HepG2 (cell line): ENCODE data around the gene KLF16. TPM values are rescaled to one million over a fixed set of nuclear protein-coding genes. Genes with fewer than 3 reads are reported as not detected.
A peak's percentile ranks its signal among the peaks of the same experiment; 100 is the strongest.

Experiments
- ATAC-seq: fragments of 200-7000 bp; cut with Tn5 transposase; 3 replicates; pipeline ENCODE4 v1.9.1; 2020; ENCODE audit warnings: mild to moderate bottlenecking, moderate library complexity
- BruUV-seq: library from RNA; stranded (reverse); fragments of 400-500 nt; replicated peaks from 2 replicates; lab custom pipeline; 2021; lab: Mats Ljungman, UMichigan
- CTCF ChIA-PET: fragments of 300-600 bp; formaldehyde crosslinking; extraction: SDS; loops from one replicate; lab custom pipeline; 2021; ENCODE audit warnings: low total read pairs, inconsistent platforms, low intra/inter-chr PET ratio; lab: Yijun Ruan, JAX
- POLR2A ChIA-PET: fragments of 350-600 bp; sonication (Branson Sonifier 250); formaldehyde crosslinking; loops from one replicate; lab custom pipeline; 2020; ENCODE audit warnings: antibody characterized with exemption, inconsistent platforms; lab: Yijun Ruan, JAX
- DNase-seq: peaks from one replicate; pipeline ENCODE4 v3.0.0-alpha.2; 2015; ENCODE audit warnings: low spot score
- FAIRE-seq: peaks from 3 replicates; lab custom pipeline; 2011; peaks lifted over from hg19 to GRCh38; lab: Jason Lieb, UNC
- H2AFZ ChIP-seq: one replicate; pipeline ENCODE4 v1.6.1; 2011; ENCODE audit warnings: low read length, inconsistent platforms
- H3K27ac ChIP-seq: fragments of 300-600 bp; 3 replicates; pipeline ENCODE4 v1.8.0; 2011; ENCODE audit warnings: mixed run types, mild to moderate bottlenecking, mixed read lengths, low read length, inconsistent platforms; ENCODE audit not compliant: insufficient read depth; ENCODE audit errors: extremely low read length
- H3K27me3 ChIP-seq, 2 experiments: fragments of 200-600 bp in 1 of 2; 2 replicates in 1 of 2; 3 replicates in 1 of 2; pipeline versions ENCODE4 v1.6.0 to v1.8.0; 2011; ENCODE audit warnings: low read length in 2 of 2, mild to moderate bottlenecking in 2 of 2, moderate library complexity in 2 of 2, inconsistent platforms in 1 of 2; ENCODE audit not compliant: insufficient read depth in 2 of 2, control insufficient read depth in 1 of 2
- H3K36me3 ChIP-seq, 2 experiments: fragments of 200-600 bp in 1 of 2; replicated peaks in 1 of 2; 2 replicates in 1 of 2; 3 replicates in 1 of 2; pipeline versions ENCODE4 v1.5.1 to v1.8.0; 2011; ENCODE audit warnings: low read length in 2 of 2, inconsistent platforms in 1 of 2; ENCODE audit not compliant: insufficient read depth in 2 of 2, control insufficient read depth in 1 of 2
- H3K4me1 ChIP-seq: 2 replicates; pipeline ENCODE4 v1.5.1; 2012; ENCODE audit warnings: low read length, inconsistent platforms; ENCODE audit not compliant: insufficient read depth
- H3K4me2 ChIP-seq: 2 replicates; pipeline ENCODE4 v1.6.0; 2011; ENCODE audit warnings: low read depth, low read length, inconsistent platforms
- H3K4me3 ChIP-seq, 3 experiments: fragments of 200-600 bp in 1 of 3; sonication (generic), shearing (Covaris generic) in 1 of 3; replicated peaks in 1 of 3; 2 replicates each; pipeline ENCODE4 v1.5.1; 2011 to 2016; ENCODE audit warnings: low read length in 3 of 3, inconsistent platforms in 2 of 3, low read depth in 2 of 3, mild to moderate bottlenecking in 2 of 3, control low read depth in 1 of 3, mixed read lengths in 1 of 3; ENCODE audit not compliant: insufficient read depth in 1 of 3
- H3K79me2 ChIP-seq: one replicate; pipeline ENCODE4 v1.6.1; 2011; ENCODE audit warnings: low read length, inconsistent platforms; ENCODE audit not compliant: insufficient read depth
- H3K9ac ChIP-seq: 2 replicates; pipeline ENCODE4 v1.6.0; 2011; ENCODE audit warnings: mild to moderate bottlenecking, low read depth, low read length, inconsistent platforms; ENCODE audit not compliant: insufficient read depth
- H3K9me3 ChIP-seq: 2 replicates; pipeline ENCODE4 v1.5.1; 2012; ENCODE audit warnings: mild to moderate bottlenecking, low read length
- H4K20me1 ChIP-seq: 2 replicates; pipeline ENCODE4 v1.6.0; 2011; ENCODE audit warnings: inconsistent platforms, mild to moderate bottlenecking, low read length, moderate library complexity; ENCODE audit not compliant: insufficient read depth
- CEBPG ChIP-seq: IDR thresholded peaks from 2 replicates; pipeline ENCODE4 v1.6.1; 2016
- CHD4 ChIP-seq: fragments of 200-600 bp; sonication (generic); IDR thresholded peaks from 2 replicates; pipeline ENCODE4 v1.7.0; 2017; ENCODE audit warnings: mild to moderate bottlenecking, low read length, borderline replicate concordance
- HCFC1 ChIP-seq: fragments of 150-350 bp; IDR thresholded peaks from 2 replicates; pipeline ENCODE4 v1.6.1; 2014; ENCODE audit warnings: low read depth, low read length
- RCOR2 ChIP-seq: IDR thresholded peaks from 2 replicates; pipeline ENCODE4 v1.6.1; 2016; ENCODE audit warnings: missing biosample characterization, missing genetic modification reagents
- TBX2 ChIP-seq: sonication (generic); formaldehyde crosslinking; IDR thresholded peaks from 2 replicates; pipeline ENCODE4 v1.5.0; 2020; ENCODE audit warnings: missing genetic modification reagents, mild to moderate bottlenecking, borderline replicate concordance
- ZNF20 ChIP-seq: sonication (generic); formaldehyde crosslinking; IDR thresholded peaks from 2 replicates; pipeline ENCODE4 v1.4.0; 2020; ENCODE audit warnings: mild to moderate bottlenecking, moderate library complexity, missing genetic modification reagents
- ZNF749 ChIP-seq: sonication (generic); formaldehyde crosslinking; IDR thresholded peaks from 2 replicates; pipeline ENCODE4 v1.8.0; 2022; ENCODE audit warnings: mild to moderate bottlenecking, missing genetic modification reagents, moderate library complexity, borderline replicate concordance
- ZUFSP ChIP-seq: sonication (generic); formaldehyde crosslinking; IDR thresholded peaks from 2 replicates; pipeline ENCODE4 v1.9.0; 2021; ENCODE audit warnings: missing genetic modification reagents, mild to moderate bottlenecking, borderline replicate concordance
- WGBS: methylation state at CpG from one replicate; pipeline ENCODE4 v1.1.6; 2017; ENCODE audit warnings: low lambda C conversion rate; 5-methylcytosine and 5-hydroxymethylcytosine counted together
- in situ Hi-C: cut with HindIII; loops from 2 replicates; pipeline ENCODE4 v1.10.0; 2017; ENCODE audit warnings: low pct_unique_long_range_greater_than_20kb; ENCODE audit not compliant: extremely low pct_ligation_motif_present
- intact Hi-C: fragments of 100-400 bp; cut with micrococcal nuclease; formaldehyde crosslinking; loops from one replicate; pipeline ENCODE4 v1.10.0; 2022; ENCODE audit not compliant: unreplicated experiment
- polyA plus RNA-seq, 8 experiments: library from polyadenylated mRNA; depleted of rRNA in 3 of 8; stranded (reverse) in 7 of 8; unstranded in 1 of 8; fragments of >200 nt; fragmentation: Illumina TruSeq in 4 of 8; extraction: Trizol in 4 of 8; gene quantifications; 2 replicates each; pipeline versions ENCODE4 v1.2.1 to v1.2.3, GENCODE V29; 2011 to 2016; ENCODE audit warnings: low read depth in 4 of 8, missing spikeins in 1 of 8, mixed read lengths in 1 of 8; ENCODE audit not compliant: insufficient read depth in 1 of 8
- total RNA-seq, 5 experiments: library from RNA; depleted of rRNA; stranded (reverse); fragments of >200 nt; fragmentation: Illumina TruSeq; extraction: Trizol; gene quantifications; 2 replicates each; pipeline ENCODE4 v1.2.3, GENCODE V29; 2016; ENCODE audit warnings: low read depth in 1 of 5
- TF ChIP-seq, protein P1 (sequence below): sonication (generic); formaldehyde crosslinking; IDR thresholded peaks from 2 replicates; pipeline ENCODE4 v1.5.0; 2020; ENCODE audit warnings: mild to moderate bottlenecking, missing genetic modification reagents, borderline replicate concordance

Gene KLF16
- total and polyA plus RNA-seq, 2 of the 13 experiments (the other 11 are each of a cell fraction or from before 2014, with no cell fraction given), result 3.5 to 6.7 TPM

- Histone ChIP-seq H3K4me1 (peaks cover 69% of the 10 kb centered on the region), H3K36me3 (peaks cover 0 to 1% of the 10 kb centered on the region in 2 experiments; a peak in 2 of 5 replicates), H3K27ac (peak overlapping the region; percentile 58), H3K9ac (peak overlapping the region; percentile 70), H3K79me2 (peaks cover 50% of the 10 kb centered on the region), H3K4me2 (peak overlapping the region; percentile 81), H3K27me3 (no peaks in the 10 kb centered on the region), H4K20me1 (peaks cover 6% of the 10 kb centered on the region; the same call in 1 of the 2 replicates), H2AFZ (no peak overlapping the region), H3K9me3 (no peaks in the 10 kb centered on the region), H3K4me3 (peak overlapping the region; percentile 57 to 82 (median 69))
- FAIRE-seq, result peak; percentile 18
- CTCF ChIA-PET, result no interaction called here
- no peak for DNase-seq
- intact Hi-C loops, result loop anchor here (1.0 kb wide), 1 partner anchor 22 kb away; no protein-coding TSS in a partner anchor
- in situ Hi-C loops, result no loop called here
- 32% methylated on average over 9 of the region's 10 CpGs for WGBS
- no TSS peak for BruUV-seq
- no peak for ATAC-seq
- POLR2A ChIA-PET, result interaction anchor here (0.7 to 3.5 kb wide), 3 partner anchors 9 to 144 kb away, joined by 3 to 14 read pairs (median 3); no protein-coding TSS in a partner anchor
- TF ChIP-seq RCOR2 (CRISPR knock-in tag), result peak; percentile 42; the same call in 1 of the 2 replicates
- no peak for TF ChIP-seq ZUFSP (CRISPR knock-in tag)
- TF ChIP-seq ZNF20 (CRISPR knock-in tag), result no peak
- no peak for TF ChIP-seq CEBPG (CRISPR knock-in tag)
- no peak for TF ChIP-seq TBX2 (CRISPR knock-in tag)
- 0 out of 2 replicates have a peak, but pooled peaks have one; percentile 50 for TF ChIP-seq CHD4
- TF ChIP-seq, protein P1, sequence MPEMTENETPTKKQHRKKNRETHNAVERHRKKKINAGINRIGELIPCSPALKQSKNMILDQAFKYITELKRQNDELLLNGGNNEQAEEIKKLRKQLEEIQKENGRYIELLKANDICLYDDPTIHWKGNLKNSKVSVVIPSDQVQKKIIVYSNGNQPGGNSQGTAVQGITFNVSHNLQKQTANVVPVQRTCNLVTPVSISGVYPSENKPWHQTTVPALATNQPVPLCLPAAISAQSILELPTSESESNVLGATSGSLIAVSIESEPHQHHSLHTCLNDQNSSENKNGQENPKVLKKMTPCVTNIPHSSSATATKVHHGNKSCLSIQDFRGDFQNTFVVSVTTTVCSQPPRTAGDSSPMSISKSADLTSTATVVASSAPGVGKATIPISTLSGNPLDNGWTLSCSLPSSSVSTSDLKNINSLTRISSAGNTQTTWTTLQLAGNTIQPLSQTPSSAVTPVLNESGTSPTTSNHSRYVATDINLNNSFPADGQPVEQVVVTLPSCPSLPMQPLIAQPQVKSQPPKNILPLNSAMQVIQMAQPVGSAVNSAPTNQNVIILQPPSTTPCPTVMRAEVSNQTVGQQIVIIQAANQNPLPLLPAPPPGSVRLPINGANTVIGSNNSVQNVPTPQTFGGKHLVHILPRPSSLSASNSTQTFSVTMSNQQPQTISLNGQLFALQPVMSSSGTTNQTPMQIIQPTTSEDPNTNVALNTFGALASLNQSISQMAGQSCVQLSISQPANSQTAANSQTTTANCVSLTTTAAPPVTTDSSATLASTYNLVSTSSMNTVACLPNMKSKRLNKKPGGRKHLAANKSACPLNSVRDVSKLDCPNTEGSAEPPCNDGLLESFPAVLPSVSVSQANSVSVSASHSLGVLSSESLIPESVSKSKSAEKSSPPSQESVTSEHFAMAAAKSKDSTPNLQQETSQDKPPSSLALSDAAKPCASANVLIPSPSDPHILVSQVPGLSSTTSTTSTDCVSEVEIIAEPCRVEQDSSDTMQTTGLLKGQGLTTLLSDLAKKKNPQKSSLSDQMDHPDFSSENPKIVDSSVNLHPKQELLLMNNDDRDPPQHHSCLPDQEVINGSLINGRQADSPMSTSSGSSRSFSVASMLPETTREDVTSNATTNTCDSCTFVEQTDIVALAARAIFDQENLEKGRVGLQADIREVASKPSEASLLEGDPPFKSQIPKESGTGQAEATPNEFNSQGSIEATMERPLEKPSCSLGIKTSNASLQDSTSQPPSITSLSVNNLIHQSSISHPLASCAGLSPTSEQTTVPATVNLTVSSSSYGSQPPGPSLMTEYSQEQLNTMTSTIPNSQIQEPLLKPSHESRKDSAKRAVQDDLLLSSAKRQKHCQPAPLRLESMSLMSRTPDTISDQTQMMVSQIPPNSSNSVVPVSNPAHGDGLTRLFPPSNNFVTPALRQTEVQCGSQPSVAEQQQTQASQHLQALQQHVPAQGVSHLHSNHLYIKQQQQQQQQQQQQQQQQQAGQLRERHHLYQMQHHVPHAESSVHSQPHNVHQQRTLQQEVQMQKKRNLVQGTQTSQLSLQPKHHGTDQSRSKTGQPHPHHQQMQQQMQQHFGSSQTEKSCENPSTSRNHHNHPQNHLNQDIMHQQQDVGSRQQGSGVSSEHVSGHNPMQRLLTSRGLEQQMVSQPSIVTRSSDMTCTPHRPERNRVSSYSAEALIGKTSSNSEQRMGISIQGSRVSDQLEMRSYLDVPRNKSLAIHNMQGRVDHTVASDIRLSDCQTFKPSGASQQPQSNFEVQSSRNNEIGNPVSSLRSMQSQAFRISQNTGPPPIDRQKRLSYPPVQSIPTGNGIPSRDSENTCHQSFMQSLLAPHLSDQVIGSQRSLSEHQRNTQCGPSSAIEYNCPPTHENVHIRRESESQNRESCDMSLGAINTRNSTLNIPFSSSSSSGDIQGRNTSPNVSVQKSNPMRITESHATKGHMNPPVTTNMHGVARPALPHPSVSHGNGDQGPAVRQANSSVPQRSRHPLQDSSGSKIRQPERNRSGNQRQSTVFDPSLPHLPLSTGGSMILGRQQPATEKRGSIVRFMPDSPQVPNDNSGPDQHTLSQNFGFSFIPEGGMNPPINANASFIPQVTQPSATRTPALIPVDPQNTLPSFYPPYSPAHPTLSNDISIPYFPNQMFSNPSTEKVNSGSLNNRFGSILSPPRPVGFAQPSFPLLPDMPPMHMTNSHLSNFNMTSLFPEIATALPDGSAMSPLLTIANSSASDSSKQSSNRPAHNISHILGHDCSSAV (CRISPR knock-in tag), result no peak
- no peak for TF ChIP-seq HCFC1
- TF ChIP-seq ZNF749 (CRISPR knock-in tag), result 0 out of 2 replicates have a peak, but pooled peaks have one; percentile 8
Measured at GRCh38 chr19:1906985-1907562, 43.7 kb upstream of the KLF16 start.
